ENCODE results near the gene SLC29A1.
"Not testable (repeated sequence)": the region's sequence is repeated elsewhere in the genome, so short reads cannot be mapped to it uniquely, and the experiment has no call there.

SLC29A1 gene

GRCh38 chr6:44196351-44196750 is 27.0 kb upstream of the SLC29A1 start:
- DNase-seq: not testable (repeated sequence)

- DNase-seq: no peak
Observed at GRCh38 chr6:44198684-44199083, 24.7 kb upstream of the SLC29A1 start.

GRCh38 chr6:44199883-44200282 is 23.5 kb upstream of the SLC29A1 start:
- DNase-seq: no peak

- no peak for DNase-seq
Observed at GRCh38 chr6:44201200-44201599, 22.2 kb upstream of the SLC29A1 start.

- no peak for DNase-seq
Observed at GRCh38 chr6:44201638-44202303, 21.6 kb upstream of the SLC29A1 start.

GRCh38 chr6:44202332-44202971 is 20.9 kb upstream of the SLC29A1 start:
- DNase-seq: no peak

- no peak for DNase-seq
Observed at GRCh38 chr6:44202972-44203750, 20.2 kb upstream of the SLC29A1 start.

- no peak for DNase-seq
Observed at GRCh38 chr6:44203955-44204354, 19.4 kb upstream of the SLC29A1 start.

- no peak for DNase-seq
Observed at GRCh38 chr6:44207966-44208365, 15.4 kb upstream of the SLC29A1 start.

- no peak for DNase-seq
Observed at GRCh38 chr6:44211284-44211683, 12.1 kb upstream of the SLC29A1 start.

- no peak for DNase-seq
Observed at GRCh38 chr6:44214307-44214706, 9.1 kb upstream of the SLC29A1 start.

GRCh38 chr6:44216677-44217331 is 6.6 kb upstream of the SLC29A1 start, which contains the start of gene MYMX:
Gene MYMX, plus strand, starts transcription at chr6:44216926. Its CDS starts 546 bp downstream, at chr6:44217472.
- DNase-seq: no peak

GRCh38 chr6:44217332-44218143 is 5.9 kb upstream of the SLC29A1 start:
- DNase-seq: peak in 9 of 14 donors; percentile 35 to 78 (median 48)

- DNase-seq: peak in 9 of 14 donors; percentile 18 to 69 (median 58)
Observed at GRCh38 chr6:44219053-44219814, 4.2 kb upstream of the SLC29A1 start.

GRCh38 chr6:44219815-44220784 is 3.3 kb upstream of the SLC29A1 start:
- DNase-seq: no peak

GRCh38 chr6:44220913-44221290 is 2.5 kb upstream of the SLC29A1 start:
- no peak for DNase-seq

GRCh38 chr6:44221291-44221960 is 2.0 kb upstream of the SLC29A1 start:
- DNase-seq: peak in 11 of 14 donors; percentile 34 to 84 (median 72)

- no peak for DNase-seq
Observed at GRCh38 chr6:44221961-44222335, 1.4 kb upstream of the SLC29A1 start.

Data from C1 segment of cervical spinal cord (tissue), 14 donors.